ENCODE results near the gene AQP9. TPM values are rescaled to one million over a fixed set of nuclear protein-coding genes. Genes with fewer than 3 reads are reported as not detected.

The AQP9 gene
- total RNA-seq, 2 donors from 2014 or later: 0.17 to 0.18 TPM

GRCh38 chr15:58139276-58139988 is 1.3 kb downstream of the AQP9 start:
- no peak overlapping the region for H3K27ac ChIP-seq
- H3K9me3 ChIP-seq: no peaks in the 10 kb centered on the region
- no peaks in the 10 kb centered on the region for H3K27me3 ChIP-seq (replicated peaks; ENCODE audit: insufficient read depth)
- no peak overlapping the region for H3K4me3 ChIP-seq
- H3K36me3 ChIP-seq: no peaks in the 10 kb centered on the region
- intact Hi-C loops (cut with DNase I): no loop called here
- no peaks in the 10 kb centered on the region for H3K4me1 ChIP-seq (replicated peaks)
- 22% methylated on average over 5 of the region's 5 CpGs for WGBS
- TF ChIP-seq POLR2A (IDR thresholded peaks at IDR 0.05) (no peak), POLR2AphosphoS5 (IDR thresholded peaks at IDR 0.05) (no peak)
- TF ChIP-seq, protein P1, sequence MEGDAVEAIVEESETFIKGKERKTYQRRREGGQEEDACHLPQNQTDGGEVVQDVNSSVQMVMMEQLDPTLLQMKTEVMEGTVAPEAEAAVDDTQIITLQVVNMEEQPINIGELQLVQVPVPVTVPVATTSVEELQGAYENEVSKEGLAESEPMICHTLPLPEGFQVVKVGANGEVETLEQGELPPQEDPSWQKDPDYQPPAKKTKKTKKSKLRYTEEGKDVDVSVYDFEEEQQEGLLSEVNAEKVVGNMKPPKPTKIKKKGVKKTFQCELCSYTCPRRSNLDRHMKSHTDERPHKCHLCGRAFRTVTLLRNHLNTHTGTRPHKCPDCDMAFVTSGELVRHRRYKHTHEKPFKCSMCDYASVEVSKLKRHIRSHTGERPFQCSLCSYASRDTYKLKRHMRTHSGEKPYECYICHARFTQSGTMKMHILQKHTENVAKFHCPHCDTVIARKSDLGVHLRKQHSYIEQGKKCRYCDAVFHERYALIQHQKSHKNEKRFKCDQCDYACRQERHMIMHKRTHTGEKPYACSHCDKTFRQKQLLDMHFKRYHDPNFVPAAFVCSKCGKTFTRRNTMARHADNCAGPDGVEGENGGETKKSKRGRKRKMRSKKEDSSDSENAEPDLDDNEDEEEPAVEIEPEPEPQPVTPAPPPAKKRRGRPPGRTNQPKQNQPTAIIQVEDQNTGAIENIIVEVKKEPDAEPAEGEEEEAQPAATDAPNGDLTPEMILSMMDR (IDR thresholded peaks at IDR 0.05): no peak
- no peak for DNase-seq (ENCODE audit: low spot score)

GRCh38 chr15:58139989-58140522 is 1.9 kb downstream of the AQP9 start:
- Histone ChIP-seq H3K9me3 (no peaks in the 10 kb centered on the region), H3K27me3 (replicated peaks; ENCODE audit: insufficient read depth) (no peaks in the 10 kb centered on the region), H3K4me1 (replicated peaks) (no peaks in the 10 kb centered on the region), H3K27ac (no peak overlapping the region), H3K36me3 (no peaks in the 10 kb centered on the region), H3K4me3 (no peak overlapping the region)
- DNase-seq (ENCODE audit: low spot score): no peak
- TF ChIP-seq POLR2A (IDR thresholded peaks at IDR 0.05): no peak
- TF ChIP-seq, protein P1 (IDR thresholded peaks at IDR 0.05): no peak
- WGBS: 63% methylated on average over 3 of the region's 3 CpGs
- intact Hi-C loops (cut with DNase I): no loop called here

- Histone ChIP-seq H3K27ac (no peak overlapping the region), H3K27me3 (replicated peaks; ENCODE audit: insufficient read depth) (no peaks in the 10 kb centered on the region), H3K4me1 (replicated peaks) (no peaks in the 10 kb centered on the region), H3K4me3 (no peak overlapping the region), H3K9me3 (no peaks in the 10 kb centered on the region), H3K36me3 (no peaks in the 10 kb centered on the region)
- no peak for DNase-seq (ENCODE audit: low spot score)
- intact Hi-C loops (cut with DNase I): no loop called here
- TF ChIP-seq POLR2A (IDR thresholded peaks at IDR 0.05): no peak
- no peak for TF ChIP-seq POLR2AphosphoS5 (IDR thresholded peaks at IDR 0.05)
- TF ChIP-seq, protein P1 (IDR thresholded peaks at IDR 0.05): no peak
- WGBS: 90% methylated on average over 6 of the region's 6 CpGs
These were observed 3.7 kb downstream of the AQP9 start for GRCh38 chr15:58141894-58142293.

DNA sequence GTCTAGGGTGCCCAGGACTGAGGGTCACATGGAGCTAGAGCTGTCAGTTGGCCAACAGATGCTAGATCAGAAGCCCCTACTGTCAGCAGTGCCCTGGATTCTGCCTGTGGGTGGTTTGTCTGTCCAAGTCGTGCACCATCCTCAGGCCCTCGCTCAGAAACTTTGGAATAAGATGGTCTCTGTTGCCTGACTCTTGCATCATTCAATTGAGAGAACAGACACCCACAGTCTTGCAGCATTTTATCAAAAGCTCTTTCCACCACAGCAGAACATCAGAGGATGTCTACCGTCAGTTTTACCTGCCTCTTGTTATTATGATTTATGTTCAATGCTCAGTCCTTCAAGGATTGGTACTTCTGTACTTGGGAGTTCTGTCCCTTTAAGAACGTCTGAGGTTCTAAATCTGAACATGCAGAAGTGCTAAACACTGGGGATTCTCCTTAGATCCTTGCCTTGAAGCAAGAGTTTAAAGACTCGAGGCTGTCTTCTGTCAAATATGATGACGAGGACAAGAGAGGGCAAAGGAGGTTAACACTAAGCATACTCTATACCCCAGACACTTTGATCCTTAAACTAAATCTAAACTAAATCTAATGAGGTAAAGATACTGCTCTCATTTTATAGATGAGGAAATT is 4.8 kb downstream of the AQP9 start:
- no peak for DNase-seq (ENCODE audit: low spot score)
- WGBS: 74% methylated on average over 6 of the region's 6 CpGs
- no peak for TF ChIP-seq POLR2A (IDR thresholded peaks at IDR 0.05)
- TF ChIP-seq, protein P1 (IDR thresholded peaks at IDR 0.05): no peak
- no peak for TF ChIP-seq POLR2AphosphoS5 (IDR thresholded peaks at IDR 0.05)
- no peaks in the 10 kb centered on the region for H3K9me3 ChIP-seq
- no peaks in the 10 kb centered on the region for H3K36me3 ChIP-seq
- no peaks in the 10 kb centered on the region for H3K4me1 ChIP-seq (replicated peaks)
- intact Hi-C loops (cut with DNase I): no loop called here
- H3K27me3 ChIP-seq (replicated peaks; ENCODE audit: insufficient read depth): no peaks in the 10 kb centered on the region
- H3K4me3 ChIP-seq: no peak overlapping the region
- H3K27ac ChIP-seq: no peak overlapping the region

DNA sequence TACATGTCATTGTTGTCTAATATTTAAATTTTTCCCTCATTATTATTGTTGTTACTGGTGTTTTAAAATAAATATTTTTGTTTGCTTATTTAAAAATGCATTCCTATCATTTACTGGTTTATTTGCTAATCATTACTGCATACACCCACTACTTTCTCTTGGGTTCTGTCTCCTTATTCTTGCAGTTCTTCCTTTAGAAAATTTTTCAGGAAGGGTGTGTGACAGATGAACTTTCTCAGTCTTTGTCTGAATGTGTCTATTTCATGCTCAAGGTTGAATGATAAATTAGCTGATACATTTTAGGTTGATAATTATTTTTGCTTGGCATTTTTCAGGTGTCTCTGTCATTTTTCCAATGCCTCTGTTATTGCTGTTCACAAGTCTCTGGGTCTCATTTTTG is 7.4 kb downstream of the AQP9 start:
- H3K9me3 ChIP-seq: no peaks in the 10 kb centered on the region
- DNase-seq (ENCODE audit: low spot score): no peak
- H3K27me3 ChIP-seq (replicated peaks; ENCODE audit: insufficient read depth): no peaks in the 10 kb centered on the region
- no peak overlapping the region for H3K27ac ChIP-seq
- no peaks in the 10 kb centered on the region for H3K36me3 ChIP-seq
- no peak overlapping the region for H3K4me3 ChIP-seq
- H3K4me1 ChIP-seq (replicated peaks): no peaks in the 10 kb centered on the region
- TF ChIP-seq, protein P1 (IDR thresholded peaks at IDR 0.05): no peak
- intact Hi-C loops (cut with DNase I): no loop called here
